Stimulated activated CD8-positive, alpha-beta memory T cell treated with anti-CD3 and anti-CD28 coated beads, Interleukin-7, amount 100 ng/mL, for 4 hours (primary cell): Measurements from ENCODE around the gene RALY.

ENCODE experiments used
- DNase-seq, 2 donors: peaks; one replicate each; pipeline ENCODE4 v3.0.0-alpha.2; 2020; ENCODE audit warnings: low read depth in 2 of 2

RALY gene

GRCh38 chr20:34076952-34077351 lies 83.2 kb downstream of the RALY start:
- DNase-seq: no peak

DNA sequence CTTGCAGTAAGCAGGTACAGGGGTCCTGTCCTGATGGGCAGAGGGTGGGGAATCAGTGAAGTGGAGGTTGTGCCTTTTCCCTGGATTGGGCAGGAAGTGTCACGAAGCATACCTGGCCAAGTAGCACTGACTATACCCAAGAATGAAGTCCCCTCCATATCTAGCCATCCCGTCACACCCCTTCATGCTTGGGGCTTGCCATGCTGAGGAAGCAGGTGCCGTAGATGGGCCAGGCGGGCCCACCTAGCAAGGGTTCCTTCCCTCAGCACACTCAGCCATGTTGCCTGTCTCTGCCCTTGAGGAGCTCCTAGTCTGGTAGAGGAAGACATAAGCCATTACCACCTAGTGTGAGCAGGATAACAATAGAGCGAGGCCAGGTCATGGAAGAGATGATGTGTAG lies 84.8 kb downstream of the RALY start:
- no peak for DNase-seq

GRCh38 chr20:34079818-34080217 lies 86.1 kb downstream of the RALY start:
- no peak for DNase-seq

- no peak for DNase-seq
Measured at GRCh38 chr20:34082232-34082887, 88.6 kb downstream of the RALY start.

GRCh38 chr20:34083137-34083536 lies 89.4 kb downstream of the RALY start:
- DNase-seq: no peak

DNA sequence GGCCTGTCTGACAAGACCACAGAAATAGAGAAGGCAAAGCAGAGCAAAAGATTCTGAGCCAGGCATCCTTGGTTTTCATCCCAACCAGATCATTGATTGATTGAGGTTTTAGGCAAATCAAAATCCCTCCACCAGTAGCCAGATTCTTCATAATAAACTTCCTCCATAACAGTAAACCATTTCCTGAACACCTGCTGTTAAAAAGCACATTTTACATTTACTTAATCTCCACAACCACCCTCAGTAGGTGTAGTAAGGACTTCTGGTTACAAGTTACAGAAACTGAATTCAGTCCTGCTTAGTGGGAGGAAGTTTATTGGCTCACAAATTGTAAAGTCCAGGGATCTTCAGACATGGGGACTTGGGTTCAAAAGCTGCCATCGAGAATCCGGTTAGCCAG lies 90.1 kb downstream of the RALY start:
- no peak for DNase-seq

DNA sequence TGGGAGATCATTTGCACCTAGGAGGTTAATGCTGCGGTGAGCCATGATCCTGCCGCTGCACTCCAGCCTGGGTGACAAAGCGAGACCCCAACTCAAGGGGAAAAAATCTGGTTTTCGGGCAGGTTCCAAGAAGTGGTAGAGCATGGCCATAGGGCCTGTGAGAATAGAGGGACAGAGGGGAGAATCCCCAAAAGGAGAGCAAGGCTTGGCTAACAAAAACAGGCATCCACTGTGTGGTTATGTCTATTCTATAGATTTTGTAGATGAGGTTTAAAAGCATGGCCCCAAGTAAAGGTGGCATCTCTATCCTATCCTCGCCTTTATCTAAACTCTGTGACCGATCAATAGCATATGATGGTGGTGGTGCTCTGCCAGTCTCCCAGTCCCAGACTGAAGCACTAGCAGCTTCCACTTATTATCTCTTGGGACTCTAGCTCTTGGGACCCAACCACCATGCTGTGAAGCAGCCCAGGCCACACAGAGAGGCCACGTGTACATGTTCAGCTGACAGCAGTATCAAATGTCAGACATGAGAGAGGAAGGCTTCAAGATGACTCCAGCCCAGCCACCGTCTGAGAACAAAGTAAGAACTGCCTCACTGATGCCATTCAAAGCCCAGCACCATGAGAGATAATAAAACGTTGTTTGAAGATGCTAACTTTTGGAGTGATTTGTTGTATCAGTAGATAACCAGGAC lies 90.7 kb downstream of the RALY start:
- no peak for DNase-seq

DNA sequence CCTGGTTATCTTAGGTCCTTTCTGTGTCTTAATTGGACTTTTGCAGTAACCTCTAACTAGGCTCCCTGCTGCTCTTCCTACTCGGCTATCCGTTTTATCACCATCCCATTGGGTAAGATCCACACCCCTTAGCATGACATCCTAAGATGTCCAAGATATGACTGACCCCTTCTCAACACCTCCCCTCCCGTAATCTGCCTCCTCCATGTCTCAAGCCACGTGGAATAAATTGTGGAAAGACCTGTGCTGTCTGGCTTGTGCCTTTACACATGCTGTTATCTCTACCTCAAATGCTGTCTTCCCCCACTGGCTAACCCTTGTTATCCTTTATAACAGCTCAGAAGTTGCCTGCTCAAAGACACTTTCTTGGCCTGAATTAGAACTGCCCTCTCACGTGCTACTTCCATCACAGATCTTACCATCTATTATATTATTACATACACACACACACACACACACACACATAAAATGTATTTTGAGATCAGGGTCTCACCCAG lies 91.9 kb downstream of the RALY start:
- DNase-seq: no peak

DNA sequence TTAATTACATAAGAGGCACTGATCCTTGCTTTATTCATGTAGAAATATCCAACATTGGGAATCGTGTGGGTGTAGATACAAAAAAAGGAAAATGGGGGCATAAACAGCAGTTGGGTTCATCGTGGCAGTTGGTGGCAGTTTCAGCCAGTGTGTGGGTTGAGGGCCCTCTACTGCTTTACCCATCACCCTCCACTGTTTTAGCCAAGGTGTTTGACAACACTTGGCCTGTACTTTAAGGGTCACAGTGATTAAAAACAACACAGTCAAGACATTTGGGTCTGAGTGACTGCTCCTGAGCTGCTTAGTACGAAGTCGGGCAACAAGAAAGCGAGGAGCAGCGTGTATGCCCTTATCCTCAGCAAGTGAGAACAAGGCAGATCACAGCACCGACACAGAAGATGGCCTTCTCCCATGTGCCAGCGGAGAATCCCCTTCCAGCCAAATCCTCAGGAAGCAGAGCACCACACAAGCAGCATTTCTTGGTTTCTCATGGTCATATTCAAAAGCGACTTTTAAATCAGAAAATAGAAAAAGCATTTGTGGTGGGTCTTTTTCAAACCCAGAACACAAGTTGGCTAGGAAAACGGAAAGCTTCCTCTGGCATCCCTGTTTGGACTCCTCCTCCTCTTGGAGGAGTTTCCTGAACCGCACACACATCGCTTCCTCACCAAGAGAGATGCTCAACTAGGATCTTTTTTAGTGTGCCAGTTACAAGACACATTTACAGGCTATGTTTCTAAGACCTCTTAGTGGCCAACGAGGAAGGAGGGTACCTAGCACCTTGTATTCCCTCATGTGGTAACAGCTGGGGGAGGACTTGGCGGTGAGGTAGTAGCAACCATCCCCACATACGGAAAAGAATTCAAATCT lies 94.8 kb downstream of the RALY start:
- no peak for DNase-seq

GRCh38 chr20:34089175-34089479 lies 95.4 kb downstream of the RALY start:
- no peak for DNase-seq

- DNase-seq: no peak
Measured at GRCh38 chr20:34089655-34090345, 96.1 kb downstream of the RALY start.

GRCh38 chr20:34090645-34091044 lies 96.9 kb downstream of the RALY start:
- no peak for DNase-seq

- DNase-seq: no peak
Measured at GRCh38 chr20:34091637-34092200, 98.0 kb downstream of the RALY start.

DNA sequence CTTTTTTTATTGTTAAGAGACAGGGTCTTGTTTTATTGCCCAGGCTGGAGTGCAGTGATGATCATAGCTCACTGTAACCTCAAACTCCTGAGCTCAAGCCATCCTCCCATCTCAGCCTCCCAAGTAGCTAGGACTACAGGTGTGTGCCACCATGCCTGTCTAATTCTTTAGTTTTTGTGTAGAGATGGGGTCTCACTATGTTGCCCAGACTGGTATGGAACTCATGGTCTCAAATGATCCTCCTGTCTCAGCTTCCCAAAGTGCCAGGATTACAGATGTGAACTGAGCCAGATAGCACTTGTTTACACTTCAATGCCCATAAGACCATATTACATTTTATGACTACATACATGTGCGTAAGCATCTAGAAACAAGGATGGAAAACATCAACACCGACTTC lies 100.2 kb downstream of the RALY start:
- no peak for DNase-seq

DNA sequence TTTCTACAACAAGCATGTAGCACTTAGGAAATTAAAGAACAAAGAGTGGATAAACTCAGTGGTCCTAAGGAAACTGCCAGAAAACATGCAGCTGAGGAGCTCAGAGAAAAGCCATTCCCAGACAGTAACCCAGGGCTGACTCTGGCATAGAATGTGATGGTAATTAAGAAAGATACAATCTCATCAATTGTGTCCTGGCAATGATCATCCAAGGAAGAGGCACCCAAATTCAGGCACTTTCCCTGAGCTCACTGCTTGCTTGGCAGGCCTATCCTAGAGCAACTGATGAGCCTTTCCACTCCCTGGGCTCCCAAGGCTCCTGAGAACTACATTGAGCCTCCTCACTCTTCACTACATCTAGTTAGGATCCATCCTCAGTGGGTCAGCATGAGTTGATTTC lies 102.1 kb downstream of the RALY start:
- DNase-seq: no peak

DNA sequence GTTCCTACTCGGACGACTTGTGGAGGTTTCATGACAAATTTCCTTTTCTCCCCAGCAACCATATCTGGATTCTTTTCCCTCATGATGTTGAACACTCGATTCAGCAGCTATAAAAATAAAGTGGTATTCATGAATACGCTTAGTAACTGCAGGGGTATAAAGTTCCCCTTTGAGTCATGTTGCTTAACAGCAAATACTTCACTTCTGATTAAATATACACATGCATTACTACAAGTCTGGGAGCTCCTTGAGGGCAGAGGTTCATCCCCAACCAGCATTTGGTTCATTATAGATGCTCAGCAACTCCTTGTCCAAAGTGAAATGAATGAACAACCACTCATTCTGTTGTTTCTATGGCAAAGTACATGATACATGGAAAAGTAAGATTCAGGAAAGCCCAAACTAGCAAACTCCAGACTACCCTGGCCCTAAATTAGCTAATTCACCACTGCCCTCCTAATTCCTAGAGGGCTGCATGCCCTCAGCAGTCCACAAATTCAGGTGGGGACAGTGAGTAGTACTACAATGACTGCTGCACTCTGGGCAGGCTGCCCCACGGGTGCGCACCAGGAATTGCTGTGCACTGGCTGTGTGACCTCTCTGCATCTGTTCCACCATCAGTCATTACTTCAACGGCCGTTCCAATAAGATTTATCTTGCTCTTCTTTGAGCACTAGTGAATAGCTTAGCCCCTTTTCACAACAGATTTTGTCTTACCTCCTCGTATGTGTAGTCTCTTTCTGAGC lies 103.2 kb downstream of the RALY start:
- no peak for DNase-seq

- DNase-seq: no peak
Measured at GRCh38 chr20:34098570-34098969, 104.9 kb downstream of the RALY start.

DNA sequence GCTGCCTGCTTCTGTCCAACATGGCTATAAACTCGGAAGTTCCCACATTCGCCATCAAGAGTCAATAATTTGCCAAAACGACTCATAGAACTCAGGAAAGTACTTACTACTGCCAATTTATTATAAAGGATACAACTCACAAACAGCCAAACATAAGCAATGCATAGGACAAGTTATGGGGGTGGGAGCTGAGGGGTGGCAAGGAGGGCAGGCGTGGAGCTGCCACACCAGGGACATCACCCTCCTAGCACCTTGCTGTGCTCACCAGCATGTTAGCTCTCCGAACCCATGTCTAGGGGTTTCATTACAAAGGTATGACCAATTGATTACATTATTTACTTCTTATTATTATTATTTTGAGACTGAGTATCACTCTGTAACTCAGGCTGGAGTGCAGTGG lies 106.0 kb downstream of the RALY start:
- no peak for DNase-seq

DNA sequence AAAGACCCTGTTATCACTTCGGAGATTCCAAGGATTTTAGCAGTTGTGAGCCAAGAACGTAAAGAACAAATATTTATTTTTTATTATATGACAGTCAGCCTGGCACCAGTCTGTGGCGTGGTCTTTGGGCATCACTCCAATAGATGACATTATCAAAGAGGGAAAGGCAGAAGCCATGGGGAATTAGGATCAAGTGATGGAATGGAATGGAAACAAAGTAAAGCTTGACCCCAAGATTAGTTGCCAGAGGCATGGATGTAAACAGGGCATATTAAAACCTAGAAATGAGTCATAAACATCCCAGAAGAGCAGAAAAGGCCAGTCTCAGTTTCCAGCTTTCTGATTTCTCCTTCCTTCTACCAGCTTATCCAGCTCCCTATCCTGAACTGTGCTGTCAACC lies 106.9 kb downstream of the RALY start:
- DNase-seq: no peak

GRCh38 chr20:34102342-34102741 lies 108.6 kb downstream of the RALY start:
- DNase-seq: no peak

DNA sequence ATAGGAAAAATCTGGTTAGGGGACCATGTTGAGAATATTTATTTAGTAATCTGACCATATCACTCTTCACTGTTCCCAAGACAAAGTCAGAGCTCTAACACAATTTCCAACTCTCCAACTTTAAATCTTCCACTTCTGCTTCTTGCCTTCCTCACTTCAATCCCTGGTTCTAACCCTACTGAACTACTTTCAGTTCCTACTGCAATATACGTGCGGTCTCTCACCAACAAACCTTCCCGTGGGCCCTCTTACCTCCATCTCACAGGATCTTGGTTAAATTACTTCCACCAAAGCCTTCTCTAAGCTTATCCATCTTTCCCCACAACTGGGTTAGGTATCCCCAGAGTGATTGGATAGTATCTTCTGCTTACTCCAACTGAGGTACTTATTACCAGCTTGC lies 110.3 kb downstream of the RALY start:
- DNase-seq: no peak
